ENCODE results near the gene RNF112.

RNF112 gene

DNA sequence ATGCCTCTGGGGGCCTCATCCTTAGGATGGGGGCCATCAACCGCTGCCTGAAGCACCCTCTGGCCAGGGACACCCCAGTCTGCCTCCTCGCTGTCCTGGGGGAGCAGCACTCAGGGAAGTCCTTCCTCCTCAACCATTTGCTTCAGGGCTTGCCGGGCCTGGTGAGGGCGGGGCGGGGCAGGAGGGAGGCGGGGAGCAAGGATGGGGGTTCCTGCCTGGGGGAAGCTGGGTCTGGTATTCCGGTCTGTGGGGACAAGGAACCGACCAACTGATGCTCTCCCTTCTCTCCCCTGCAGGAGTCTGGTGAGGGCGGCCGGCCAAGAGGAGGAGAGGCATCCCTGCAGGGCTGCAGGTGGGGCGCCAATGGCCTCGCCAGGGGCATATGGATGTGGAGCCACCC is 2.0 kb downstream of the RNF112 start:
- Histone ChIP-seq H3K9me3 (replicated peaks in 1 of 2; ENCODE audit: control insufficient read depth in 2 of 2, insufficient read depth in 1 of 2, low read depth in 1 of 2, low read length in 2 of 2) (no peaks in the 10 kb centered on the region), H2AFZ (ENCODE audit: low read length) (no peak overlapping the region), H3K27ac (replicated peaks; ENCODE audit: low read length) (no peak overlapping the region), H3K79me1 (ENCODE audit: low read depth, low read length) (no peaks in the 10 kb centered on the region), H3K4me1 (ENCODE audit: control insufficient read depth in 2 of 2, insufficient read depth in 1 of 2, low read depth in 1 of 2, low read length in 2 of 2) (peaks cover 0 to 13% of the 10 kb centered on the region in 2 donors), H4K8ac (ENCODE audit: low read depth, low read length) (no peak overlapping the region), H3K27me3 (ENCODE audit: control insufficient read depth in 3 of 3, insufficient read depth in 3 of 3, low read depth in 1 of 3, low read length in 3 of 3) (peaks cover 0 to 50% (median 0%) of the 10 kb centered on the region in 3 experiments), H3K36me3 (replicated peaks in 1 of 2; ENCODE audit: control insufficient read depth in 2 of 2, insufficient read depth in 2 of 2, low read length in 2 of 2) (no peaks in the 10 kb centered on the region), H2BK120ac (ENCODE audit: low read depth, low read length) (no peak overlapping the region), H3K23ac (ENCODE audit: low read depth, low read length, poor library complexity) (peak overlapping the region; percentile 14), H3K4ac (ENCODE audit: low read length) (no peak overlapping the region), H2BK12ac (ENCODE audit: low read length) (no peak overlapping the region), H3K18ac (ENCODE audit: low read length) (peak overlapping the region; percentile 45), H2AK5ac (ENCODE audit: low read depth, low read length) (peak overlapping the region; percentile 92), H3K9ac (ENCODE audit: low read depth, low read length, poor library complexity) (peak overlapping the region; percentile 63), H3K4me2 (ENCODE audit: insufficient read depth, low read length, poor library complexity, severe bottlenecking) (no peak overlapping the region), H2BK15ac (ENCODE audit: low read length) (no peak overlapping the region), H3K4me3 (ENCODE audit: low read length in 2 of 2) (no peak overlapping the region), H3K14ac (ENCODE audit: low read length) (peak overlapping the region; percentile 5), H2BK5ac (ENCODE audit: low read length) (no peak overlapping the region), H4K91ac (ENCODE audit: low read depth, low read length, poor library complexity) (no peak overlapping the region)
- DNase-seq (ENCODE audit: low spot score): no peak
- no CpG with 5 or more reads among the region's 12 CpGs for WGBS, 2 donors (ENCODE audit: extremely low coverage in 2 of 2, insufficient read length in 2 of 2, insufficient replicate concordance in 1 of 2)

DNA sequence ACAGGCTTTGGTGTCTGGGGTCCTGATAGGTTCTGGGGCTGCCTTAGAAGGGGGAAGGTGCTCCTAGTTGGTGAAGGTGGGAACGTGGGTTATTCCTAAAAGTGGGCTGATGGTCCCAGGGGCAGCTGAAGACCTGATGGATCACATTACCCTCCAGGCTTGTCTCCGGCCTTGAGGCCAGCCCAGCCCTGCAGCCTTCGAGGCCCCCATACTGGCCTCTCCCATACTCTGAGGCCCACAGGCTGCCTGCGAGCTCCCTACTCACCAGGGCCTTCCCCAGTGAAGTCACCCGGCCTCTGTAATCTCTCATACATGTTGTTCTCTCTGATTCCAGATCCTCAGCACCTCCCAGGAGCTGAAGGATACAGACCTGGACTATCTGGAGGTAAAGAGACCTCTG is 2.7 kb downstream of the RNF112 start:
- H3K4ac ChIP-seq (ENCODE audit: low read length): no peak overlapping the region
- peak overlapping the region; percentile 78 for H3K14ac ChIP-seq (ENCODE audit: low read length)
- no peaks in the 10 kb centered on the region for H3K9me3 ChIP-seq (replicated peaks in 1 of 2; ENCODE audit: control insufficient read depth in 2 of 2, insufficient read depth in 1 of 2, low read depth in 1 of 2, low read length in 2 of 2)
- H3K18ac ChIP-seq (ENCODE audit: low read length): no peak overlapping the region
- H3K36me3 ChIP-seq (replicated peaks in 1 of 2; ENCODE audit: control insufficient read depth in 2 of 2, insufficient read depth in 2 of 2, low read length in 2 of 2): no peaks in the 10 kb centered on the region
- peaks cover 0 to 58% (median 0%) of the 10 kb centered on the region in 3 experiments for H3K27me3 ChIP-seq (ENCODE audit: control insufficient read depth in 3 of 3, insufficient read depth in 3 of 3, low read depth in 1 of 3, low read length in 3 of 3)
- H3K4me1 ChIP-seq (ENCODE audit: control insufficient read depth in 2 of 2, insufficient read depth in 1 of 2, low read depth in 1 of 2, low read length in 2 of 2): peaks cover 0 to 13% of the 10 kb centered on the region in 2 donors
- H3K4me3 ChIP-seq (ENCODE audit: low read length in 2 of 2): no peak overlapping the region
- H2BK120ac ChIP-seq (ENCODE audit: low read depth, low read length): no peak overlapping the region
- H2BK15ac ChIP-seq (ENCODE audit: low read length): no peak overlapping the region
- H2AFZ ChIP-seq (ENCODE audit: low read length): no peak overlapping the region
- H3K79me1 ChIP-seq (ENCODE audit: low read depth, low read length): no peaks in the 10 kb centered on the region
- no peak overlapping the region for H3K4me2 ChIP-seq (ENCODE audit: insufficient read depth, low read length, poor library complexity, severe bottlenecking)
- no peak overlapping the region for H4K91ac ChIP-seq (ENCODE audit: low read depth, low read length, poor library complexity)
- no peak overlapping the region for H3K23ac ChIP-seq (ENCODE audit: low read depth, low read length, poor library complexity)
- no peak overlapping the region for H3K9ac ChIP-seq (ENCODE audit: low read depth, low read length, poor library complexity)
- DNase-seq (ENCODE audit: low spot score): no peak
- no CpG with 5 or more reads among the region's 5 CpGs for WGBS, 2 donors (ENCODE audit: extremely low coverage in 2 of 2, insufficient read length in 2 of 2, insufficient replicate concordance in 1 of 2)
- no peak overlapping the region for H4K8ac ChIP-seq (ENCODE audit: low read depth, low read length)
- no peak overlapping the region for H2AK5ac ChIP-seq (ENCODE audit: low read depth, low read length)
- H2BK12ac ChIP-seq (ENCODE audit: low read length): no peak overlapping the region
- no peak overlapping the region for H3K27ac ChIP-seq (replicated peaks; ENCODE audit: low read length)
- H2BK5ac ChIP-seq (ENCODE audit: low read length): no peak overlapping the region

DNA sequence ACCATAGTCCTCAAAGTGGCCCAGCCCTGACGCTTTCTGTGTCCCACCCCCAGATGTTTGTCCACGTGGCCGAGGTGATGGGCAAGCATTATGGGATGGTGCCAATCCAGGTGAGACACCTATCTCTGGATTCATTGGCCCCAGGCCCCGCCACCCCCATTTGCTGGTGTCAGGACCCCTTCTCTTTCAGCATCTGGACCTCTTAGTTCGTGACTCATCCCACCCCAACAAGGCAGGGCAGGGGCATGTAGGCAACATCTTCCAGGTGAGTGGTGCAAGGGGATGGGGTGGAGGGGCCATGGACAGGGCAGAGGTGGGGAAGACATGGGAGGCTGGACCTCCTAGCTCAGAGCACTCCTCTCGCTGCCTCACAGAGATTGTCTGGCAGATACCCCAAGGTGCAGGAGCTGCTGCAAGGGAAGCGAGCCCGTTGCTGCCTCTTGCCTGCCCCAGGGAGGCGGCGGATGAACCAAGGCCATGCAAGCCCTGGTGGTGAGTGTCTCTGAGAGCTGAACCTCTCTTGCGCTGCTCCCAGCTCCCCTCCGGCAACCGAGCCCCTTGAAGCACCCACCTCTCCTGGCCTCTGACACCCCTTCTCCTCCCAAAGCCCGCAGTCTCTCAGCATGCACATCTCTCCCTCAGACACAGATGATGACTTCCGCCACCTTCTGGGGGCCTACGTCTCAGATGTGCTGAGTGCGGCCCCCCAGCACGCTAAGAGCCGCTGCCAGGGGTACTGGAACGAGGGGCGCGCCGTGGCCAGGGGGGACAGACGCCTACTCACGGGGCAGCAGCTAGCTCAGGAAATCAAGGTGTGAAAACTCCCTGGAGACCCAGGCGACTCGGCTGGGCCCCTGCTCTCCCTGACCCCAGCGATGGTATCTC is 3.6 kb downstream of the RNF112 start:
- H3K4me1 ChIP-seq (ENCODE audit: control insufficient read depth in 2 of 2, insufficient read depth in 1 of 2, low read depth in 1 of 2, low read length in 2 of 2): peaks cover 0 to 13% of the 10 kb centered on the region in 2 donors
- H3K9me3 ChIP-seq (replicated peaks in 1 of 2; ENCODE audit: control insufficient read depth in 2 of 2, insufficient read depth in 1 of 2, low read depth in 1 of 2, low read length in 2 of 2): no peaks in the 10 kb centered on the region
- H3K4me3 ChIP-seq (ENCODE audit: low read length in 2 of 2): no peak overlapping the region
- no peak overlapping the region for H3K27ac ChIP-seq (replicated peaks; ENCODE audit: low read length)
- no peak overlapping the region for H3K14ac ChIP-seq (ENCODE audit: low read length)
- H4K8ac ChIP-seq (ENCODE audit: low read depth, low read length): no peak overlapping the region
- no peaks in the 10 kb centered on the region for H3K79me1 ChIP-seq (ENCODE audit: low read depth, low read length)
- no peak for DNase-seq (ENCODE audit: low spot score)
- H3K4me2 ChIP-seq (ENCODE audit: insufficient read depth, low read length, poor library complexity, severe bottlenecking): no peak overlapping the region
- H4K91ac ChIP-seq (ENCODE audit: low read depth, low read length, poor library complexity): no peak overlapping the region
- H3K36me3 ChIP-seq (replicated peaks in 1 of 2; ENCODE audit: control insufficient read depth in 2 of 2, insufficient read depth in 2 of 2, low read length in 2 of 2): no peaks in the 10 kb centered on the region
- WGBS, 2 donors (ENCODE audit: extremely low coverage in 2 of 2, insufficient read length in 2 of 2, insufficient replicate concordance in 1 of 2): no CpG with 5 or more reads among the region's 28 CpGs
- H3K27me3 ChIP-seq (ENCODE audit: control insufficient read depth in 3 of 3, insufficient read depth in 3 of 3, low read depth in 1 of 3, low read length in 3 of 3): peaks cover 0 to 51% (median 0%) of the 10 kb centered on the region in 3 experiments
- no peak overlapping the region for H2BK5ac ChIP-seq (ENCODE audit: low read length)
- H3K18ac ChIP-seq (ENCODE audit: low read length): peak overlapping the region; percentile 30
- peak overlapping the region; percentile 32 for H2BK15ac ChIP-seq (ENCODE audit: low read length)
- H2AK5ac ChIP-seq (ENCODE audit: low read depth, low read length): peak overlapping the region; percentile 62
- no peak overlapping the region for H2AFZ ChIP-seq (ENCODE audit: low read length)
- no peak overlapping the region for H3K4ac ChIP-seq (ENCODE audit: low read length)
- peak overlapping the region; percentile 11 for H2BK12ac ChIP-seq (ENCODE audit: low read length)
- H3K23ac ChIP-seq (ENCODE audit: low read depth, low read length, poor library complexity): no peak overlapping the region
- no peak overlapping the region for H3K9ac ChIP-seq (ENCODE audit: low read depth, low read length, poor library complexity)
- H2BK120ac ChIP-seq (ENCODE audit: low read depth, low read length): no peak overlapping the region

DNA sequence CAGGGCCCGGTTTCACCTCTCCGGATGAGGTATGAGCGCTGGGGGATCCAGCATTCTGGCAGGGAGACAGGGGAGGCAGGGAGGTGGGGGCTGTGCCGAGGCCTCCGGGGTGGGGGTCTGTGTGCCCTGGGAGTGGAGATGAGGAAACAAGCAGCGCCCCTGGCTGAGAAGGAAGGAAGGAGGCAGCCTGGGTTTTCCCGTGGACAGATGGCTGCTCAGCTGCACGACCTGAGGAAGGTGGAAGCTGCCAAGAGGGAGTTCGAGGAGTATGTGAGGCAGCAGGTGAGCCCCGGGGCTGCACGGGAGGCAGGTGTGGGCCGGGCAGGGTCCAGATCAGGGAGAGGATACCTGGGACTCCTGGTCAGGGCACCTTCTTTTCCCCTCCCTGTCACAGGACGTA is 4.3 kb downstream of the RNF112 start:
- H2AFZ ChIP-seq (ENCODE audit: low read length): no peak overlapping the region
- H3K27me3 ChIP-seq (ENCODE audit: control insufficient read depth in 3 of 3, insufficient read depth in 3 of 3, low read depth in 1 of 3, low read length in 3 of 3): peaks cover 0 to 44% (median 0%) of the 10 kb centered on the region in 3 experiments
- no peak overlapping the region for H4K91ac ChIP-seq (ENCODE audit: low read depth, low read length, poor library complexity)
- no peaks in the 10 kb centered on the region for H3K79me1 ChIP-seq (ENCODE audit: low read depth, low read length)
- H4K8ac ChIP-seq (ENCODE audit: low read depth, low read length): no peak overlapping the region
- no peak overlapping the region for H3K4me2 ChIP-seq (ENCODE audit: insufficient read depth, low read length, poor library complexity, severe bottlenecking)
- no peak overlapping the region for H3K23ac ChIP-seq (ENCODE audit: low read depth, low read length, poor library complexity)
- no peaks in the 10 kb centered on the region for H3K36me3 ChIP-seq (replicated peaks in 1 of 2; ENCODE audit: control insufficient read depth in 2 of 2, insufficient read depth in 2 of 2, low read length in 2 of 2)
- no peak overlapping the region for H2BK5ac ChIP-seq (ENCODE audit: low read length)
- H2BK120ac ChIP-seq (ENCODE audit: low read depth, low read length): no peak overlapping the region
- peak overlapping the region; percentile 24 for H2AK5ac ChIP-seq (ENCODE audit: low read depth, low read length)
- no peaks in the 10 kb centered on the region for H3K9me3 ChIP-seq (replicated peaks in 1 of 2; ENCODE audit: control insufficient read depth in 2 of 2, insufficient read depth in 1 of 2, low read depth in 1 of 2, low read length in 2 of 2)
- H3K14ac ChIP-seq (ENCODE audit: low read length): no peak overlapping the region
- H3K4ac ChIP-seq (ENCODE audit: low read length): no peak overlapping the region
- no peak overlapping the region for H3K27ac ChIP-seq (replicated peaks; ENCODE audit: low read length)
- H2BK15ac ChIP-seq (ENCODE audit: low read length): peak overlapping the region; percentile 32
- no peak for DNase-seq (ENCODE audit: low spot score)
- H3K9ac ChIP-seq (ENCODE audit: low read depth, low read length, poor library complexity): peak overlapping the region; percentile 32
- peaks cover 0 to 12% of the 10 kb centered on the region in 2 donors for H3K4me1 ChIP-seq (ENCODE audit: control insufficient read depth in 2 of 2, insufficient read depth in 1 of 2, low read depth in 1 of 2, low read length in 2 of 2)
- H2BK12ac ChIP-seq (ENCODE audit: low read length): no peak overlapping the region
- no peak overlapping the region for H3K4me3 ChIP-seq (ENCODE audit: low read length in 2 of 2)
- no CpG with 5 or more reads among the region's 13 CpGs for WGBS, 2 donors (ENCODE audit: extremely low coverage in 2 of 2, insufficient read length in 2 of 2, insufficient replicate concordance in 1 of 2)
- H3K18ac ChIP-seq (ENCODE audit: low read length): peak overlapping the region; percentile 30

All from neuronal stem cell (in vitro differentiated cells).